VCaP (cell line): ENCODE results near the gene CXorf58.

Experiments
- H3K27ac ChIP-seq: fragments of 450-650 bp; 2 replicates; pipeline ENCODE4 v1.5.1; 2017
- TF ChIP-seq, protein P1 (sequence below): fragments of 450-650 bp; conservative IDR thresholded peaks from 2 replicates; pipeline ENCODE4 v1.5.1; 2017; ENCODE audit warnings: mild to moderate bottlenecking, moderate library complexity

Gene CXorf58

GRCh38 chrX:23930894-23931604 is 23.2 kb downstream of the CXorf58 start:
- TF ChIP-seq, protein P1, sequence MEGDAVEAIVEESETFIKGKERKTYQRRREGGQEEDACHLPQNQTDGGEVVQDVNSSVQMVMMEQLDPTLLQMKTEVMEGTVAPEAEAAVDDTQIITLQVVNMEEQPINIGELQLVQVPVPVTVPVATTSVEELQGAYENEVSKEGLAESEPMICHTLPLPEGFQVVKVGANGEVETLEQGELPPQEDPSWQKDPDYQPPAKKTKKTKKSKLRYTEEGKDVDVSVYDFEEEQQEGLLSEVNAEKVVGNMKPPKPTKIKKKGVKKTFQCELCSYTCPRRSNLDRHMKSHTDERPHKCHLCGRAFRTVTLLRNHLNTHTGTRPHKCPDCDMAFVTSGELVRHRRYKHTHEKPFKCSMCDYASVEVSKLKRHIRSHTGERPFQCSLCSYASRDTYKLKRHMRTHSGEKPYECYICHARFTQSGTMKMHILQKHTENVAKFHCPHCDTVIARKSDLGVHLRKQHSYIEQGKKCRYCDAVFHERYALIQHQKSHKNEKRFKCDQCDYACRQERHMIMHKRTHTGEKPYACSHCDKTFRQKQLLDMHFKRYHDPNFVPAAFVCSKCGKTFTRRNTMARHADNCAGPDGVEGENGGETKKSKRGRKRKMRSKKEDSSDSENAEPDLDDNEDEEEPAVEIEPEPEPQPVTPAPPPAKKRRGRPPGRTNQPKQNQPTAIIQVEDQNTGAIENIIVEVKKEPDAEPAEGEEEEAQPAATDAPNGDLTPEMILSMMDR = no peak
- peak overlapping the region; percentile 34; the same call in 1 of the 2 replicates for H3K27ac ChIP-seq

GRCh38 chrX:23932046-23932445 is 24.2 kb downstream of the CXorf58 start:
- TF ChIP-seq, protein P1 = no peak
- H3K27ac ChIP-seq = peak overlapping the region; percentile 34; the same call in 1 of the 2 replicates

- TF ChIP-seq, protein P1 = no peak
These were observed 27.3 kb downstream of the CXorf58 start for GRCh38 chrX:23935106-23935505.

GRCh38 chrX:23936180-23936579 is 28.4 kb downstream of the CXorf58 start:
- no peak overlapping the region for H3K27ac ChIP-seq
- TF ChIP-seq, protein P1 = no peak

More at GRCh38 chrX:23935106-23935505, 27.3 kb downstream of the CXorf58 start:
- H3K27ac ChIP-seq = no peak overlapping the region

DNA sequence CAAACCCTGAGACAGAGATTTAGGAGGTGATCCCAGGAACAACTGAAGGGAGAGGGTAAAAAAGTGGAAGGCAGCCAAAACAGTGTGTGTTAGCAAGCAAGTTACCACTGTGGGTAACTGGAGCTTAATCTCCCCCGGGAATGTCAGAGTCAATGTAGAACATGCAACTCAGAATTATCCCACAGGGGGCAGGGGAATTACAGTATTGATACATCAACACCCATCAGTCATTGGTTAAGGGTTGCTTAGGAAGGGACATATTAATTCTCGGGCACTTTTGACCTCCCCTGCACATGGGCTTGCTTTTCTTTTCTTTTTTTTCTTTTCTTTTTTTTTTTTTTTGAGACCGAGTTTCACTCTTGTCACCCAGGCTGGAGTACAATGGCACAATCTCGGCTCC is 29.3 kb downstream of the CXorf58 start:
- H3K27ac ChIP-seq = no peak overlapping the region
- TF ChIP-seq, protein P1 = no peak

GRCh38 chrX:23938690-23939089 is 30.9 kb downstream of the CXorf58 start:
- TF ChIP-seq, protein P1 = no peak
- H3K27ac ChIP-seq = no peak overlapping the region

DNA sequence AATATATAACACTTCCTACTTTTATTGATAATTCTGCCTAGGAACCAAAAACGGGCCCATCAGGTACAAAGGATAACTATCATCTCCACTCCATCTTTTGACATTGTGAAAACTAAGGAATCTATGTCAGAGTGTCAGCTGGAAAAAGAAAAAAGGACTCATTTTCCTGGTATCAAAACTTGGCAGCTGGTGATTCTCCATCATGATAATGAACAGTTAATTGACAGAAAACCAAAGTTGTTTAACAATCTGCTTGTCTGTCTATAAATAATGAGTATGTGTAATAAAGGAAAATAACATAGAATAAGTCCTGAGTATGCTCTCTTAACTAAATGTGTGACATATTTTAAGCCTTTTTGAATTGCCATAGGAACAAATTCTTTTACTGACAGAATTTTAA is 31.4 kb downstream of the CXorf58 start:
- H3K27ac ChIP-seq = no peak overlapping the region
- TF ChIP-seq, protein P1 = no peak
